HepG2 (cell line): ENCODE measurements around the gene GPR137. TPM values are rescaled to one million over a fixed set of nuclear protein-coding genes. Genes with fewer than 3 reads are reported as not detected.

Source experiments
- AFF4 ChIP-seq: sonication (generic); formaldehyde crosslinking; IDR thresholded peaks from 2 replicates; pipeline ENCODE4 v1.4.0; 2020; ENCODE audit warnings: missing genetic modification reagents
- ARID2 ChIP-seq: sonication (generic); formaldehyde crosslinking; IDR thresholded peaks from 2 replicates; pipeline ENCODE4 v1.8.1; 2022; ENCODE audit warnings: mild to moderate bottlenecking, missing genetic modification reagents, borderline replicate concordance
- ATM ChIP-seq: fragments of 450-650 bp; IDR thresholded peaks from 2 replicates; pipeline ENCODE4 v1.7.1; 2017; ENCODE audit warnings: mild to moderate bottlenecking, borderline replicate concordance
- CENPBD1 ChIP-seq: sonication (generic); formaldehyde crosslinking; IDR thresholded peaks from 2 replicates; pipeline ENCODE4 v1.8.0; 2022; ENCODE audit warnings: missing genetic modification reagents, low read depth, mild to moderate bottlenecking, borderline replicate concordance
- CHD4 ChIP-seq: fragments of 200-600 bp; sonication (generic); IDR thresholded peaks from 2 replicates; pipeline ENCODE4 v1.7.0; 2017; ENCODE audit warnings: mild to moderate bottlenecking, low read length, borderline replicate concordance
- FOXA3 ChIP-seq: IDR thresholded peaks from 2 replicates; pipeline ENCODE4 v1.6.1; 2016; ENCODE audit warnings: missing genetic modification reagents, missing compliant biosample characterization
- LBX2 ChIP-seq: sonication (generic); formaldehyde crosslinking; IDR thresholded peaks from 2 replicates; pipeline ENCODE4 v1.5.0; 2020; ENCODE audit warnings: missing genetic modification reagents, mild to moderate bottlenecking, borderline replicate concordance
- MEF2D ChIP-seq: sonication (generic); formaldehyde crosslinking; IDR thresholded peaks from 2 replicates; pipeline ENCODE4 v1.5.1; 2020; ENCODE audit warnings: mild to moderate bottlenecking, missing genetic modification reagents
- MTA1 ChIP-seq: sonication (generic); formaldehyde crosslinking; IDR thresholded peaks from 2 replicates; pipeline ENCODE4 v1.4.0; 2020; ENCODE audit warnings: missing genetic modification reagents, mild to moderate bottlenecking, borderline replicate concordance
- PHB2 ChIP-seq: fragments of 450-650 bp; IDR thresholded peaks from 2 replicates; pipeline ENCODE4 v1.6.1; 2018; ENCODE audit not compliant: partially characterized antibody
- PTBP1 ChIP-seq: fragments of 200-400 bp; formaldehyde crosslinking; IDR thresholded peaks from 2 replicates; pipeline ENCODE4 v1.6.1; 2018; ENCODE audit warnings: low read length, low read depth; ENCODE audit not compliant: poor library complexity, severe bottlenecking
- SYNCRIP ChIP-seq: fragments of 200-400 bp; formaldehyde crosslinking; IDR thresholded peaks from 2 replicates; pipeline ENCODE4 v1.6.1; 2018; ENCODE audit warnings: mild to moderate bottlenecking, low read depth, low read length; ENCODE audit not compliant: insufficient read depth
- TEAD2 ChIP-seq: sonication (generic); formaldehyde crosslinking; IDR thresholded peaks from 2 replicates; pipeline ENCODE4 v1.9.0; 2021; ENCODE audit warnings: missing genetic modification reagents
- U2AF1 ChIP-seq: fragments of 200-400 bp; formaldehyde crosslinking; optimal IDR thresholded peaks from 2 replicates; pipeline ENCODE3; 2017; ENCODE audit warnings: mild to moderate bottlenecking, low read depth, low read length
- ZBTB14 ChIP-seq: sonication (generic); formaldehyde crosslinking; IDR thresholded peaks from 2 replicates; pipeline ENCODE4 v1.4.0; 2020; ENCODE audit warnings: missing genetic modification reagents
- ZKSCAN8 ChIP-seq: IDR thresholded peaks from 2 replicates; pipeline ENCODE4 v1.6.1; 2016; ENCODE audit warnings: borderline replicate concordance, missing genetic modification reagents, missing compliant biosample characterization
- ZMYM4 ChIP-seq: sonication (generic); formaldehyde crosslinking; IDR thresholded peaks from 2 replicates; pipeline ENCODE4 v1.8.1; 2023; ENCODE audit warnings: mild to moderate bottlenecking, missing genetic modification reagents
- ZNF512 ChIP-seq: sonication (generic); formaldehyde crosslinking; IDR thresholded peaks from 2 replicates; pipeline ENCODE4 v1.4.0; 2020; ENCODE audit warnings: mild to moderate bottlenecking, missing genetic modification reagents
- ZNF547 ChIP-seq: sonication (generic); formaldehyde crosslinking; IDR thresholded peaks from 2 replicates; pipeline ENCODE4 v1.5.1; 2020; ENCODE audit warnings: mild to moderate bottlenecking, missing genetic modification reagents
- ZNF558 ChIP-seq: sonication (generic); formaldehyde crosslinking; IDR thresholded peaks from 2 replicates; pipeline ENCODE4 v1.9.0; 2022; ENCODE audit warnings: mild to moderate bottlenecking, missing genetic modification reagents, borderline replicate concordance
- ZNF589 ChIP-seq: sonication (generic); formaldehyde crosslinking; conservative IDR thresholded peaks from 2 replicates; pipeline ENCODE4 v1.8.0; 2022; ENCODE audit warnings: mild to moderate bottlenecking, moderate library complexity, missing genetic modification reagents
- ZNF878 ChIP-seq: sonication (generic); formaldehyde crosslinking; IDR thresholded peaks from 2 replicates; pipeline ENCODE4 v1.8.1; 2023; ENCODE audit warnings: mild to moderate bottlenecking, missing genetic modification reagents, moderate library complexity
- polyA plus RNA-seq, 8 experiments: library from polyadenylated mRNA; depleted of rRNA in 3 of 8; stranded (reverse) in 7 of 8; unstranded in 1 of 8; fragments of >200 nt; fragmentation: Illumina TruSeq in 4 of 8; extraction: Trizol in 4 of 8; gene quantifications; 2 replicates each; pipeline versions ENCODE4 v1.2.1 to v1.2.3, GENCODE V29; 2011 to 2016; ENCODE audit warnings: low read depth in 4 of 8, missing spikeins in 1 of 8, mixed read lengths in 1 of 8; ENCODE audit not compliant: insufficient read depth in 1 of 8
- total RNA-seq, 5 experiments: library from RNA; depleted of rRNA; stranded (reverse); fragments of >200 nt; fragmentation: Illumina TruSeq; extraction: Trizol; gene quantifications; 2 replicates each; pipeline ENCODE4 v1.2.3, GENCODE V29; 2016; ENCODE audit warnings: low read depth in 1 of 5

Gene GPR137
- total and polyA plus RNA-seq, 2 of the 13 experiments (the other 11 are each of a cell fraction or from before 2014, with no cell fraction given), result 8.5 to 13.2 TPM

- TF ChIP-seq PTBP1 (no peak), AFF4 (CRISPR knock-in tag) (no peak), CENPBD1 (CRISPR knock-in tag) (no peak), MTA1 (no peak), ZNF878 (no peak; the same call in 1 of the 2 replicates), ZNF512 (CRISPR knock-in tag) (no peak), ARID2 (CRISPR knock-in tag) (0 out of 2 replicates have a peak, but pooled peaks have one; percentile 17), TEAD2 (no peak), FOXA3 (CRISPR knock-in tag) (no peak), ZNF558 (no peak), ZMYM4 (CRISPR knock-in tag) (no peak), ATM (no peak), ZBTB14 (CRISPR knock-in tag) (no peak), ZNF547 (CRISPR knock-in tag) (peak; percentile 29; the same call in 1 of the 2 replicates), ZKSCAN8 (CRISPR knock-in tag) (0 out of 2 replicates have a peak, but pooled peaks have one; percentile 9), MEF2D (CRISPR knock-in tag) (no peak), PHB2 (no peak), CHD4 (no peak), SYNCRIP (no peak), ZNF589 (CRISPR knock-in tag) (peak; percentile 62; the same call in 1 of the 2 replicates), U2AF1 (no peak), LBX2 (0 out of 2 replicates have a peak, but pooled peaks have one; percentile 77)
Measured at GRCh38 chr11:64246871-64247728, 38.5 kb upstream of the GPR137 start, which contains the start of gene PPP1R14B (continued).
